DND-41 (cell line): Measurements from ENCODE around the gene SLC1A3.

Experiments used
- ATAC-seq: fragments of 200-7000 bp; cut with Tn5 transposase; 3 replicates; pipeline ENCODE4 v1.9.1; 2021; ENCODE audit warnings: low read depth; ENCODE audit not compliant: insufficient read depth
- DNase-seq: peaks from one replicate; pipeline ENCODE4 v3.0.0-alpha.2; 2020
- H2AFZ ChIP-seq: 2 replicates; pipeline ENCODE4 v1.6.0; 2012; ENCODE audit warnings: low read depth, low read length
- H3K27ac ChIP-seq: 2 replicates; pipeline ENCODE4 v1.5.1; 2012; ENCODE audit warnings: low read length, inconsistent platforms
- H3K27me3 ChIP-seq: fragments of 200-600 bp; sonication (generic); 2 replicates; pipeline ENCODE4 v1.6.0; 2012; ENCODE audit warnings: low read length, mild to moderate bottlenecking, inconsistent platforms; ENCODE audit not compliant: insufficient read depth, poor library complexity
- H3K36me3 ChIP-seq: 2 replicates; pipeline ENCODE4 v1.5.1; 2012; ENCODE audit warnings: low read length, inconsistent platforms; ENCODE audit not compliant: insufficient read depth
- H3K4me1 ChIP-seq: 2 replicates; pipeline ENCODE4 v1.5.1; 2012; ENCODE audit warnings: mild to moderate bottlenecking, low read length; ENCODE audit not compliant: insufficient read depth
- H3K4me2 ChIP-seq: 2 replicates; pipeline ENCODE4 v1.6.0; 2012; ENCODE audit warnings: mild to moderate bottlenecking, moderate library complexity, low read length, inconsistent platforms; ENCODE audit not compliant: insufficient read depth
- H3K4me3 ChIP-seq, 2 experiments: fragments of 200-600 bp in 1 of 2; shearing (Covaris generic) in 1 of 2; 2 replicates each; pipeline ENCODE4 v1.5.1; 2012 to 2016; ENCODE audit warnings: inconsistent platforms in 2 of 2, low read length in 2 of 2, mild to moderate bottlenecking in 2 of 2, low read depth in 1 of 2, moderate library complexity in 1 of 2
- H3K79me2 ChIP-seq: 2 replicates; pipeline ENCODE4 v1.6.0; 2012; ENCODE audit warnings: low read length, inconsistent platforms; ENCODE audit not compliant: insufficient read depth
- H3K9ac ChIP-seq: 2 replicates; pipeline ENCODE4 v1.6.0; 2012; ENCODE audit warnings: low read depth, mild to moderate bottlenecking, inconsistent platforms, low read length, moderate library complexity
- H3K9me3 ChIP-seq: 2 replicates; pipeline ENCODE4 v1.5.1; 2012; ENCODE audit warnings: low read length, moderate library complexity, mild to moderate bottlenecking, inconsistent platforms; ENCODE audit not compliant: insufficient read depth, severe bottlenecking
- H4K20me1 ChIP-seq: 2 replicates; pipeline ENCODE4 v1.6.0; 2012; ENCODE audit warnings: low read length; ENCODE audit not compliant: insufficient read depth
- CTCF ChIP-seq: IDR thresholded peaks from 2 replicates; pipeline ENCODE4 v1.5.1; 2012; ENCODE audit warnings: borderline replicate concordance, low read length, moderate library complexity, mild to moderate bottlenecking; ENCODE audit not compliant: poor library complexity, severe bottlenecking; ENCODE audit errors: extremely low read depth
- EZH2 ChIP-seq: IDR thresholded peaks from 3 replicates; pipeline ENCODE4 v1.6.1; 2012; ENCODE audit warnings: borderline replicate concordance, low read depth, mild to moderate bottlenecking, moderate library complexity, low read length, inconsistent platforms; ENCODE audit not compliant: severe bottlenecking

Gene SLC1A3

GRCh38 chr5:36606428-36607113 lies at the start of gene SLC1A3:
Gene SLC1A3, plus strand, starts transcription at chr5:36606606. Its CDS starts 1,818 bp downstream, at chr5:36608424.
- Histone ChIP-seq H2AFZ (no peak within 1 kb of the TSS), H3K4me3 (no peak within 1 kb of the TSS), H4K20me1 (no peaks in the 10 kb centered on the region), H3K9me3 (no peaks in the 10 kb centered on the region), H3K9ac (no peak within 1 kb of the TSS), H3K36me3 (no peaks in the 10 kb centered on the region), H3K4me1 (no peaks in the 10 kb centered on the region), H3K79me2 (no peaks in the 10 kb centered on the region), H3K27ac (no peak within 1 kb of the TSS), H3K27me3 (peaks cover 21% of the 10 kb centered on the region), H3K4me2 (no peak within 1 kb of the TSS)
- ATAC-seq = no peak; the same call in 2 of the 3 replicates
- TF ChIP-seq CTCF = no peak
- peak; percentile 27 for TF ChIP-seq EZH2
- no peak for DNase-seq

- H3K27me3 ChIP-seq = no peaks in the 10 kb centered on the region
- no peak overlapping the region for H3K27ac ChIP-seq
- H2AFZ ChIP-seq = no peak overlapping the region
- no peak for DNase-seq
- H3K9me3 ChIP-seq = no peaks in the 10 kb centered on the region
- TF ChIP-seq CTCF (no peak), EZH2 (no peak)
- no peak overlapping the region for H3K4me3 ChIP-seq
- no peak for ATAC-seq
- H4K20me1 ChIP-seq = no peaks in the 10 kb centered on the region
- H3K79me2 ChIP-seq = no peaks in the 10 kb centered on the region
- H3K4me1 ChIP-seq = no peaks in the 10 kb centered on the region
- no peak overlapping the region for H3K4me2 ChIP-seq
- H3K9ac ChIP-seq = no peak overlapping the region
- H3K36me3 ChIP-seq = no peaks in the 10 kb centered on the region
Measured at GRCh38 chr5:36558641-36559040, 47.8 kb upstream of the SLC1A3 start.

DNA sequence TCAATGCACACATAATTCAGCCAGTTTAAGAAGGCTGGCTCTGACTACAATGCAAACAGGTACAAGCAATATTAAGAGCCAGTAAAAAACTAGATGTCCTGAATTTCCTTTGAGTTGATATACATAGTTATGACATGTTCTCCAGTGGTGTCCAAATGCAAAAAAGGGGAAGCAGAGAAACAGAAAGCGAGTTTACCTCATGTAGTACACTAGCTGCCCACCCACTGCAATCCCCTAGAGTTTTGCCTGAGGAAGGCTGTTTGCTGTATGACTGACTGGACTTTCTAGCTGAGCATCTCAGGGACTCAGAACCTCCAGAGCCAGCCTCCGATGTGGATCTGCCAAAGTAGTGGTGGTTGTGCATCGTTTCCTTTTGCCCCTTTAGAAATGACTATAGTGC lies 44.8 kb upstream of the SLC1A3 start:
- Histone ChIP-seq H3K27ac (no peak overlapping the region), H3K9ac (no peak overlapping the region), H3K4me1 (no peaks in the 10 kb centered on the region), H3K4me2 (no peak overlapping the region), H3K79me2 (no peaks in the 10 kb centered on the region), H3K36me3 (no peaks in the 10 kb centered on the region), H2AFZ (no peak overlapping the region), H3K4me3 (no peak overlapping the region), H3K9me3 (no peaks in the 10 kb centered on the region), H4K20me1 (no peaks in the 10 kb centered on the region), H3K27me3 (no peaks in the 10 kb centered on the region)
- DNase-seq (no peak), ATAC-seq (no peak)
- no peak for TF ChIP-seq EZH2
- TF ChIP-seq CTCF = no peak

DNA sequence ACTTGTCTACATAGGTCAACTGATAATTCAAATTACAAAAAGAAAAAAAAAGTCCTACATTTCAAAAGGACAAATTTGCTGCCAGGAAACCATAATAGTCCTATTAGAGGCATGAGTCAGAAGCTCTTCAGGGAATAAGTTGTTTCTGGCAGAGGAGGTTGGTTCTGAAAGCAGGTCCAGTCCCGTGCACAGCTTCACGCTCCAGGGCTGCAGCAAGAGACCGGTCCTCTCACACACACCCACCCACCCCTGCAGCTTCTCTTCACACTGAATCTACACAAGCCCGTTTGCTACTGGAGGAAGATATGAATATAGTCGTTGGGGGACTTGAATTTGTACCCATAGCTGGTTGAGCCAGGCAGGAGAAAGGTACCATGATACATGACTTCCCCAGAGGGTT lies 36.9 kb upstream of the SLC1A3 start:
- no peak for TF ChIP-seq CTCF
- Histone ChIP-seq H3K27ac (no peak overlapping the region), H3K9me3 (no peaks in the 10 kb centered on the region), H3K9ac (no peak overlapping the region), H3K79me2 (no peaks in the 10 kb centered on the region), H3K36me3 (no peaks in the 10 kb centered on the region), H3K4me3 (no peak overlapping the region), H2AFZ (no peak overlapping the region), H3K4me2 (no peak overlapping the region), H3K27me3 (no peaks in the 10 kb centered on the region), H3K4me1 (no peaks in the 10 kb centered on the region), H4K20me1 (no peaks in the 10 kb centered on the region)
- DNase-seq (no peak), ATAC-seq (no peak)
